HepG2 (cell line): ENCODE measurements around the gene MRPS7.
"Not testable (repeated sequence)": the region's sequence is repeated elsewhere in the genome, so short reads cannot be mapped to it uniquely, and the experiment has no call there.

ENCODE experiments used
- ATF1 ChIP-seq: IDR thresholded peaks from 2 replicates; pipeline ENCODE4 v1.6.1; 2016; ENCODE audit warnings: mild to moderate bottlenecking, control low read depth
- CEBPB ChIP-seq: IDR thresholded peaks from 2 replicates; pipeline ENCODE4 v1.6.1; 2011; ENCODE audit warnings: low read depth, low read length, improper control_type of control experiment, borderline replicate concordance
- CEBPZ ChIP-seq: IDR thresholded peaks from 2 replicates; pipeline ENCODE4 v1.6.1; 2012; ENCODE audit warnings: low read length, improper control_type of control experiment
- EED ChIP-seq: sonication (generic); formaldehyde crosslinking; IDR thresholded peaks from 2 replicates; pipeline ENCODE4 v1.5.0; 2020; ENCODE audit warnings: mild to moderate bottlenecking, missing genetic modification reagents
- EZH2 ChIP-seq: conservative IDR thresholded peaks from 2 replicates; pipeline ENCODE4 v1.6.1; 2012; ENCODE audit warnings: mild to moderate bottlenecking, low read depth, low read length, moderate library complexity
- MAX ChIP-seq: IDR thresholded peaks from 2 replicates; pipeline ENCODE4 v1.6.1; 2012; ENCODE audit warnings: inconsistent platforms
- NR1H2 ChIP-seq: sonication (generic); formaldehyde crosslinking; IDR thresholded peaks from 2 replicates; pipeline ENCODE4 v1.8.1; 2022; ENCODE audit warnings: low read depth, missing genetic modification reagents, borderline replicate concordance
- TAF1 ChIP-seq: sonication (generic); formaldehyde crosslinking; IDR thresholded peaks from 2 replicates; pipeline ENCODE4 v1.4.0; 2020; ENCODE audit warnings: missing genetic modification reagents
- ZNF274 ChIP-seq: sonication (generic); formaldehyde crosslinking; IDR thresholded peaks from 2 replicates; pipeline ENCODE4 v1.5.1; 2020; ENCODE audit warnings: mild to moderate bottlenecking, missing genetic modification reagents

- TF ChIP-seq MAX; TAF1 (CRISPR knock-in tag); EZH2; ATF1 (CRISPR knock-in tag); NR1H2 (CRISPR knock-in tag); EED (CRISPR knock-in tag); ZNF274 (CRISPR knock-in tag); CEBPZ; CEBPB: not testable (repeated sequence)
These were observed 5.6 kb upstream of the MRPS7 start for GRCh38 chr17:75255954-75256698.
